Right atrium auricular region (tissue), 2 donors: ENCODE measurements around the gene FGFR2. TPM values are rescaled to one million over a fixed set of nuclear protein-coding genes. Genes with fewer than 3 reads are reported as not detected.

ENCODE experiments used
- DNase-seq: peaks from one replicate; pipeline ENCODE4 v3.0.0-alpha.2; 2019; ENCODE audit warnings: low spot score
- H3K27ac ChIP-seq, 2 donors: fragments of 200-600 bp; sonication (generic); 1 replicate in 1 of 2; 2 replicates in 1 of 2; pipeline ENCODE4 v1.5.1; 2016 to 2019
- H3K27me3 ChIP-seq, 2 donors: fragments of 200-600 bp; sonication (generic); one replicate each; pipeline versions ENCODE4 v1.5.1 to v1.6.0; 2017 to 2019
- H3K36me3 ChIP-seq: fragments of 200-600 bp; sonication (generic); one replicate; pipeline ENCODE4 v1.5.1; 2016
- H3K4me1 ChIP-seq, 2 donors: fragments of 200-600 bp; sonication (generic); one replicate each; pipeline versions ENCODE4 v1.5.1 to v1.6.0; 2017 to 2019
- H3K4me3 ChIP-seq, 2 donors: fragments of 200-600 bp; sonication (generic); 1 replicate in 1 of 2; 2 replicates in 1 of 2; pipeline ENCODE4 v1.5.1; 2017 to 2019; ENCODE audit warnings: mild to moderate bottlenecking in 1 of 2, moderate library complexity in 1 of 2
- H3K9me3 ChIP-seq, 2 donors: fragments of 200-600 bp; sonication (generic); one replicate each; pipeline ENCODE4 v1.5.1; 2019
- CTCF ChIP-seq, 2 donors: fragments of 200-600 bp; sonication (generic); IDR thresholded peaks; one replicate each; pipeline ENCODE4 v1.5.1; 2019; ENCODE audit warnings: antibody characterized with exemption in 2 of 2
- total RNA-seq, 2 donors: library from RNA; depleted of rRNA; stranded (reverse); fragments of >200 nt; gene quantifications; one replicate each; pipeline ENCODE4 v1.1.0, GENCODE V29; 2016

The FGFR2 gene
- total RNA-seq, 2 donors from 2014 or later = 2.8 to 19.0 TPM

- no peak for DNase-seq
- no peak for TF ChIP-seq CTCF (IDR thresholded peaks at IDR 0.05)
- Histone ChIP-seq H3K36me3 (no peaks in the 10 kb centered on the region), H3K4me1 (no peaks in the 10 kb centered on the region), H3K4me3 (no peak overlapping the region), H3K9me3 (peaks cover 0 to 9% of the 10 kb centered on the region in 2 donors), H3K27ac (no peak overlapping the region), H3K27me3 (no peaks in the 10 kb centered on the region)
Observed at GRCh38 chr10:121615836-121616235, 17.6 kb upstream of the FGFR2 start.

- no peak overlapping the region for H3K4me3 ChIP-seq
- no peak overlapping the region for H3K27ac ChIP-seq
- TF ChIP-seq CTCF (IDR thresholded peaks at IDR 0.05) = no peak
- H3K36me3 ChIP-seq = no peaks in the 10 kb centered on the region
- DNase-seq = no peak
- H3K9me3 ChIP-seq = peaks cover 0 to 9% of the 10 kb centered on the region in 2 donors
- no peaks in the 10 kb centered on the region for H3K27me3 ChIP-seq
- H3K4me1 ChIP-seq = no peaks in the 10 kb centered on the region
Observed at GRCh38 chr10:121615435-121615793, 17.2 kb upstream of the FGFR2 start.

GRCh38 chr10:121614613-121615434, 16.6 kb upstream of the FGFR2 start:
- Histone ChIP-seq H3K9me3 (peaks cover 0 to 9% of the 10 kb centered on the region in 2 donors), H3K36me3 (no peaks in the 10 kb centered on the region), H3K27me3 (no peaks in the 10 kb centered on the region), H3K4me1 (no peaks in the 10 kb centered on the region), H3K27ac (no peak overlapping the region), H3K4me3 (no peak overlapping the region)
- DNase-seq = no peak
- no peak for TF ChIP-seq CTCF (IDR thresholded peaks at IDR 0.05)

GRCh38 chr10:121613456-121613855, 15.2 kb upstream of the FGFR2 start:
- H3K9me3 ChIP-seq = peaks cover 0 to 3% of the 10 kb centered on the region in 2 donors
- peaks cover 0 to 5% of the 10 kb centered on the region in 2 donors for H3K4me1 ChIP-seq
- DNase-seq = no peak
- H3K36me3 ChIP-seq = no peaks in the 10 kb centered on the region
- no peak for TF ChIP-seq CTCF (IDR thresholded peaks at IDR 0.05)
- no peak overlapping the region for H3K27ac ChIP-seq
- H3K27me3 ChIP-seq = no peaks in the 10 kb centered on the region
- H3K4me3 ChIP-seq = no peak overlapping the region

- no peak for TF ChIP-seq CTCF (IDR thresholded peaks at IDR 0.05)
- H3K36me3 ChIP-seq = no peaks in the 10 kb centered on the region
- H3K4me3 ChIP-seq = no peak overlapping the region
- no peaks in the 10 kb centered on the region for H3K27me3 ChIP-seq
- no peaks in the 10 kb centered on the region for H3K9me3 ChIP-seq
- no peak overlapping the region for H3K27ac ChIP-seq
- no peak for DNase-seq
- peaks cover 0 to 7% of the 10 kb centered on the region in 2 donors for H3K4me1 ChIP-seq
Observed at GRCh38 chr10:121611393-121612159, 13.3 kb upstream of the FGFR2 start.
